Lower lobe of right lung (tissue), 2 donors: Measurements from ENCODE around the gene SMIM35. TPM values are rescaled to one million over a fixed set of nuclear protein-coding genes. Genes with fewer than 3 reads are reported as not detected.
A peak's percentile ranks its signal among the peaks of the same experiment; 100 is the strongest.

ENCODE experiments used
- ATAC-seq, 2 donors: fragments of 200-7000 bp; cut with Tn5 transposase; one replicate each; pipeline ENCODE4 v1.9.1; 2020 to 2022; ENCODE audit warnings: mild to moderate bottlenecking in 2 of 2, moderate library complexity in 2 of 2
- DNase-seq: peaks from one replicate; pipeline ENCODE4 v3.0.0-alpha.2; 2020
- H3K27ac ChIP-seq: fragments of 200-600 bp; one replicate; pipeline ENCODE4 v1.8.0; 2022
- H3K27me3 ChIP-seq: fragments of 200-600 bp; one replicate; pipeline ENCODE4 v1.8.0; 2022; ENCODE audit warnings: low read depth
- H3K36me3 ChIP-seq: fragments of 200-600 bp; one replicate; pipeline ENCODE4 v1.8.0; 2022; ENCODE audit warnings: mild to moderate bottlenecking
- H3K4me1 ChIP-seq: fragments of 200-600 bp; one replicate; pipeline ENCODE4 v1.8.0; 2022
- H3K4me3 ChIP-seq: fragments of 200-600 bp; one replicate; pipeline ENCODE4 v1.8.0; 2022; ENCODE audit warnings: mild to moderate bottlenecking
- H3K9me3 ChIP-seq: fragments of 200-600 bp; one replicate; pipeline ENCODE4 v1.8.0; 2022
- CTCF ChIP-seq: fragments of 200-600 bp; IDR thresholded peaks from one replicate; pipeline ENCODE4 v1.8.0; 2022; ENCODE audit warnings: antibody characterized with exemption, mild to moderate bottlenecking
- intact Hi-C: fragments of 100-400 bp; cut with DNase I; formaldehyde crosslinking; loops from one replicate; pipeline ENCODE4 v1.11.0; 2022
- total RNA-seq: library from RNA; stranded (reverse); fragmentation: NEBNext Ultra II Directional; extraction: Animal tissue kit (Norgen Biotek cat#: 25700); gene quantifications from one replicate; pipeline ENCODE4 v1.2.1, GENCODE V29; 2021
- donor health status: DM: no; HTN: yes; CAD: no; lungs with severe emphysema.

SMIM35 gene
- total RNA-seq, 1 donor from 2014 or later = not detected

- ATAC-seq (no peak), DNase-seq (no peak)
- Histone ChIP-seq H3K4me3 (no peak overlapping the region), H3K27me3 (no peaks in the 10 kb centered on the region), H3K27ac (peak overlapping the region; percentile 31), H3K4me1 (peaks cover 48% of the 10 kb centered on the region), H3K36me3 (no peaks in the 10 kb centered on the region), H3K9me3 (no peaks in the 10 kb centered on the region)
- intact Hi-C loops = no loop called here
- no peak for TF ChIP-seq CTCF
Observed at GRCh38 chr11:117976445-117976844, 110.3 kb downstream of the SMIM35 start.

GRCh38 chr11:117973503-117973860 lies 113.3 kb downstream of the SMIM35 start:
- H3K4me1 ChIP-seq = peaks cover 49% of the 10 kb centered on the region
- no peaks in the 10 kb centered on the region for H3K27me3 ChIP-seq
- intact Hi-C loops = no loop called here
- H3K4me3 ChIP-seq = no peak overlapping the region
- ATAC-seq (peak; percentile 6 to 29), DNase-seq (no peak)
- H3K36me3 ChIP-seq = no peaks in the 10 kb centered on the region
- H3K9me3 ChIP-seq = no peaks in the 10 kb centered on the region
- H3K27ac ChIP-seq = no peak overlapping the region
- no peak for TF ChIP-seq CTCF

- Histone ChIP-seq H3K27ac (no peak overlapping the region), H3K4me1 (peaks cover 49% of the 10 kb centered on the region), H3K27me3 (no peaks in the 10 kb centered on the region), H3K9me3 (no peaks in the 10 kb centered on the region), H3K4me3 (no peak overlapping the region), H3K36me3 (no peaks in the 10 kb centered on the region)
- intact Hi-C loops = no loop called here
- DNase-seq (no peak), ATAC-seq (peak in 1 of 2 donors; percentile 62)
- no peak for TF ChIP-seq CTCF
Observed at GRCh38 chr11:117972629-117973502, 113.9 kb downstream of the SMIM35 start.

- intact Hi-C loops = no loop called here
- Histone ChIP-seq H3K9me3 (no peaks in the 10 kb centered on the region), H3K27me3 (no peaks in the 10 kb centered on the region), H3K4me3 (no peak overlapping the region), H3K4me1 (peaks cover 49% of the 10 kb centered on the region), H3K36me3 (no peaks in the 10 kb centered on the region), H3K27ac (no peak overlapping the region)
- DNase-seq (no peak), ATAC-seq (no peak)
- no peak for TF ChIP-seq CTCF
Observed at GRCh38 chr11:117972044-117972443, 114.7 kb downstream of the SMIM35 start.

- peak overlapping the region; percentile 41 for H3K27ac ChIP-seq
- H3K27me3 ChIP-seq = no peaks in the 10 kb centered on the region
- intact Hi-C loops = no loop called here
- ATAC-seq (peak; percentile 73 to 84), DNase-seq (no peak)
- no peaks in the 10 kb centered on the region for H3K9me3 ChIP-seq
- H3K36me3 ChIP-seq = no peaks in the 10 kb centered on the region
- no peak for TF ChIP-seq CTCF
- H3K4me3 ChIP-seq = no peak overlapping the region
- peaks cover 42% of the 10 kb centered on the region for H3K4me1 ChIP-seq
Observed at GRCh38 chr11:117970400-117971024, 116.3 kb downstream of the SMIM35 start.
